PFSK-1 (cell line): ENCODE measurements around the gene UGT2B7.

Experiments
- FOXP2 ChIP-seq: optimal IDR thresholded peaks from 2 replicates; pipeline ENCODE3; 2011; ENCODE audit warnings: borderline replicate concordance, control low read depth, inconsistent platforms; ENCODE audit not compliant: insufficient read depth; ENCODE audit errors: extremely low read length, extremely low read depth
- POLR2AphosphoS5 ChIP-seq: IDR thresholded peaks from 2 replicates; pipeline ENCODE4 v1.6.1; 2012; ENCODE audit warnings: low read depth, mild to moderate bottlenecking, control low read depth, low read length, moderate library complexity
- TF ChIP-seq, protein P1 (sequence below), 2 experiments: IDR thresholded peaks; 2 replicates each; pipeline versions ENCODE4 v1.6.1 to v1.8.0; 2011 to 2012; ENCODE audit warnings: low read depth in 2 of 2, low read length in 2 of 2, control low read depth in 1 of 2, inconsistent platforms in 1 of 2, mild to moderate bottlenecking in 1 of 2, moderate library complexity in 1 of 2; ENCODE audit not compliant: insufficient read depth in 1 of 2

DNA sequence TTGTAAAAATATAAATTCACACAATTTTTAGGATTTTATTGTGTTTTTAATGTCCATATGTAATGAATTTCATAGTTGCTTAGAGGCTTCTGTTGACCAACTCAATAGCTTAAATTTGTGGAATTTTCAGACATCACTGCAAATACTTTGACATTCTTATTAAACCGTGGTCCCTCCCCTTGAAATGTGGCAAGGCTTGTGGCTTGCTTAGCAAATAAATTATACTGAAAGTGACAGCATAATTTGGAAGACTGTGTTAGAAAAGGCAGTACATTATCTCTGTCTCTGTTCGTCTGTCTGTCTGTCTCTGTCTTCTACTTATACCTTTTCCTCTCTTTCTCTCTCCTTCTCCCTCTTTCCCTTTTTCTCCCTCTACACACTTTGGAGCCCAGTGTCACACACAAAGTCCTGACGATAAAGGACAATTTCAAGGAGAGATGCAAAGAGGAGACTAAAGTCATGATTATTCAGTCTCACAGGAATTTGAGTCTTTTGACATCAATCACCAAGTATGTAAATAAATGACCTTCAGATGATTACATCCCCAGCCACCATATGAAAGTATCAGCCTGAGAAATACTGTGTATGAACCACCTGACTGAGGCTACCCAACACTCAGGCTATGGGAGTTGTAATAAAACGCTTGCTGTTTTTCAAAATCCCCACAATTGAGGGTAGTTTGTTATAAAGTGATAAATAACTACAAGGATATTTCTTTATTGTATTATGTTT, 21.0 kb upstream of the UGT2B7 start:
- TF ChIP-seq POLR2AphosphoS5 (no peak), FOXP2 (no peak)
- TF ChIP-seq, protein P1, sequence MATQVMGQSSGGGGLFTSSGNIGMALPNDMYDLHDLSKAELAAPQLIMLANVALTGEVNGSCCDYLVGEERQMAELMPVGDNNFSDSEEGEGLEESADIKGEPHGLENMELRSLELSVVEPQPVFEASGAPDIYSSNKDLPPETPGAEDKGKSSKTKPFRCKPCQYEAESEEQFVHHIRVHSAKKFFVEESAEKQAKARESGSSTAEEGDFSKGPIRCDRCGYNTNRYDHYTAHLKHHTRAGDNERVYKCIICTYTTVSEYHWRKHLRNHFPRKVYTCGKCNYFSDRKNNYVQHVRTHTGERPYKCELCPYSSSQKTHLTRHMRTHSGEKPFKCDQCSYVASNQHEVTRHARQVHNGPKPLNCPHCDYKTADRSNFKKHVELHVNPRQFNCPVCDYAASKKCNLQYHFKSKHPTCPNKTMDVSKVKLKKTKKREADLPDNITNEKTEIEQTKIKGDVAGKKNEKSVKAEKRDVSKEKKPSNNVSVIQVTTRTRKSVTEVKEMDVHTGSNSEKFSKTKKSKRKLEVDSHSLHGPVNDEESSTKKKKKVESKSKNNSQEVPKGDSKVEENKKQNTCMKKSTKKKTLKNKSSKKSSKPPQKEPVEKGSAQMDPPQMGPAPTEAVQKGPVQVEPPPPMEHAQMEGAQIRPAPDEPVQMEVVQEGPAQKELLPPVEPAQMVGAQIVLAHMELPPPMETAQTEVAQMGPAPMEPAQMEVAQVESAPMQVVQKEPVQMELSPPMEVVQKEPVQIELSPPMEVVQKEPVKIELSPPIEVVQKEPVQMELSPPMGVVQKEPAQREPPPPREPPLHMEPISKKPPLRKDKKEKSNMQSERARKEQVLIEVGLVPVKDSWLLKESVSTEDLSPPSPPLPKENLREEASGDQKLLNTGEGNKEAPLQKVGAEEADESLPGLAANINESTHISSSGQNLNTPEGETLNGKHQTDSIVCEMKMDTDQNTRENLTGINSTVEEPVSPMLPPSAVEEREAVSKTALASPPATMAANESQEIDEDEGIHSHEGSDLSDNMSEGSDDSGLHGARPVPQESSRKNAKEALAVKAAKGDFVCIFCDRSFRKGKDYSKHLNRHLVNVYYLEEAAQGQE (IDR thresholded peaks at IDR 0.05; ENCODE audit: insufficient read depth in 1 of 2, low read depth in 2 of 2, low read length in 2 of 2): no peak
